ENCODE results near the gene PEPD. TPM values are rescaled to one million over a fixed set of nuclear protein-coding genes. Genes with fewer than 3 reads are reported as not detected.

PEPD gene
- total RNA-seq, 4 donors from 2014 or later = 40.1 to 61.4 (median 53.4) TPM

DNA sequence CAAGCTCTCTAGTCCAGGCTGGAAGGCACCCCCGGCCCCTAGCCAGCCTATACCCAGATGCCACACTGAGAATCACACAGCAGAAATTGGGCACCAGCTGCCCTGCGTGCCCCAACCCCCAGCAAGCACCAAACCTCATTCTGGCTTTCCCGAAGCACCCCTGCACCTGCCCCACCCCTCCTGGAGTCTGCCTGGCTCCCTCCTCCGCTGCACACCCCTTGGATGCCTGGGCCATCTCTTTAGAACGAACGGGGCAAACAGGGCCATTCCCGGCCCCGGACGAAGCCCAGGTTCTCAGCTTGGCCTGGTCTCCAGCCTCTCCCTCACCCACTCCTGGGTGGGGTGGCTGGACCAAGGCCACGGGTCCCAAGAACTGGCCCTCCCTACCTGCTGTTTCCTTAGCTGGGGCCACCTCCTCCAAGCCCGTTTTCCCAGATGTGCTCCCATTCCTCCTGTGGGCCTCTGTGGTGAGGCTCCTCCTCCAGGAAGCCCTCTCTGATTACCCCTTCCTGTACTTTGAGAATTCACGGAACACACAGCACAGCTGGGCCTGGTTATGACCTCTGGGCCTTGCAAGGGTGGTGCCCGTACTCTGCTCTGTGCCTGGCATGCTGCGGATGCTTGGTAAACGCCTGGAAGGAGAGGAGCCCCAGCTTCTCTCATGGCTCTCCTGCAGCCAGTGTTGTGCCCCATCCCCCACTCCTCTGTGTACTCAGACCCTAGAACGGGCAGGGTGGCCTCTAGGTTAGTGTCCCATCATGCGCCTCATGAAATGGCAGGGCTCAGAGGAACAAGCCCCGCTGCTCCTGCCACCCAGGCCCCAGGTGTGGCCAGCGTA, 126.6 kb downstream of the PEPD start:
- 54 to 71% methylated on average over 10 to 15 of the region's 19 CpGs for WGBS, 2 donors
- Histone ChIP-seq H3K9me3 (no peaks in the 10 kb centered on the region), H3K4me3 (no peak overlapping the region), H3K4me1 (peaks cover 19 to 72% (median 54%) of the 10 kb centered on the region in 3 donors), H3K27ac (peak overlapping the region in 2 of 4 donors; percentile 42 to 59), H3K36me3 (peaks cover 0 to 12% (median 0%) of the 10 kb centered on the region in 3 donors), H3K27me3 (no peaks in the 10 kb centered on the region)
- no peak for DNase-seq
- intact Hi-C loops (cut with DNase I) = no loop called here
- TF ChIP-seq POLR2A (IDR thresholded peaks at IDR 0.05) = no peak
- TF ChIP-seq, protein P1, sequence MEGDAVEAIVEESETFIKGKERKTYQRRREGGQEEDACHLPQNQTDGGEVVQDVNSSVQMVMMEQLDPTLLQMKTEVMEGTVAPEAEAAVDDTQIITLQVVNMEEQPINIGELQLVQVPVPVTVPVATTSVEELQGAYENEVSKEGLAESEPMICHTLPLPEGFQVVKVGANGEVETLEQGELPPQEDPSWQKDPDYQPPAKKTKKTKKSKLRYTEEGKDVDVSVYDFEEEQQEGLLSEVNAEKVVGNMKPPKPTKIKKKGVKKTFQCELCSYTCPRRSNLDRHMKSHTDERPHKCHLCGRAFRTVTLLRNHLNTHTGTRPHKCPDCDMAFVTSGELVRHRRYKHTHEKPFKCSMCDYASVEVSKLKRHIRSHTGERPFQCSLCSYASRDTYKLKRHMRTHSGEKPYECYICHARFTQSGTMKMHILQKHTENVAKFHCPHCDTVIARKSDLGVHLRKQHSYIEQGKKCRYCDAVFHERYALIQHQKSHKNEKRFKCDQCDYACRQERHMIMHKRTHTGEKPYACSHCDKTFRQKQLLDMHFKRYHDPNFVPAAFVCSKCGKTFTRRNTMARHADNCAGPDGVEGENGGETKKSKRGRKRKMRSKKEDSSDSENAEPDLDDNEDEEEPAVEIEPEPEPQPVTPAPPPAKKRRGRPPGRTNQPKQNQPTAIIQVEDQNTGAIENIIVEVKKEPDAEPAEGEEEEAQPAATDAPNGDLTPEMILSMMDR (IDR thresholded peaks at IDR 0.05) = no peak

DNA sequence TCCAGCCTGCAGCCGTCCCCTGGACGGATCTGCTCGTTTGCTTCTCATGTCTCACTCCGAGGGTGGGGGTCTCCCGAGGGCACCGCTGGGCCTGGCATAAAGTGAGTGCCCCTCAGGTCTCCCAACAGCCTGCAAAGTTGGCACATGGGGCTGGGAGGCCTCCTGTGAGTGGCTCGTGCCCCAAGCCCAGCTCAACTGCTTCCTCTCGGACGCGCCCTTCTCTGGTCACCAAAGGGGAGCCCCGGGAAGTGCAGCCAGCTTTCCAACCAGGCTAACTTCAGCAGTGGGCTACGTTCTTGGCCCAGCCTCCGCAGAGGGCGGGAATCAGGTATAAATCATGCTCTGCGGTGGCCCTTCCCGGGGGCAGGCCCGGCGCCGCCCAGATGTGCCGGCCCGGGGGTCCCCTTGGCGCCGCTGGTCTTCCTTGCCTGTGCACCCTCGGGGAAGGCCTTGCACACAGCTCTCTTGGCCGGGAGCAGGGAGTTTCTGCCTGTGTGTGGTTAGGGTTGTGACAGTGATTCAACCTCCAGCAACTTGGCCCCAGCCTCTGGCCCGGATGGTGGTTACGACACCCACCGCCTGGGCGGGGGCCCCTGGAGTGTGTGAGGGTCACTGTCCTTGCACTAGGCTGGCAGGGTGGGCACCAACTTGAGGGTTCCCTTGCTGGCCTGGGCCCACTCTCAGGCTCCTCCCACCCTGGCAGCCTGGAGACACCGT, 127.4 kb downstream of the PEPD start:
- H3K27ac ChIP-seq = peak overlapping the region in 2 of 4 donors; percentile 42 to 59
- no peaks in the 10 kb centered on the region for H3K27me3 ChIP-seq
- no peak for DNase-seq
- no peaks in the 10 kb centered on the region for H3K9me3 ChIP-seq
- TF ChIP-seq POLR2A (IDR thresholded peaks at IDR 0.05) = no peak
- TF ChIP-seq, protein P1 (IDR thresholded peaks at IDR 0.05) = no peak
- intact Hi-C loops (cut with DNase I) = no loop called here
- no peak overlapping the region for H3K4me3 ChIP-seq
- peaks cover 0 to 4% (median 0%) of the 10 kb centered on the region in 3 donors for H3K36me3 ChIP-seq
- WGBS, 2 donors = 52 to 100% methylated on average over 1 to 4 of the region's 30 CpGs
- H3K4me1 ChIP-seq = peaks cover 27 to 80% (median 62%) of the 10 kb centered on the region in 3 donors

DNA sequence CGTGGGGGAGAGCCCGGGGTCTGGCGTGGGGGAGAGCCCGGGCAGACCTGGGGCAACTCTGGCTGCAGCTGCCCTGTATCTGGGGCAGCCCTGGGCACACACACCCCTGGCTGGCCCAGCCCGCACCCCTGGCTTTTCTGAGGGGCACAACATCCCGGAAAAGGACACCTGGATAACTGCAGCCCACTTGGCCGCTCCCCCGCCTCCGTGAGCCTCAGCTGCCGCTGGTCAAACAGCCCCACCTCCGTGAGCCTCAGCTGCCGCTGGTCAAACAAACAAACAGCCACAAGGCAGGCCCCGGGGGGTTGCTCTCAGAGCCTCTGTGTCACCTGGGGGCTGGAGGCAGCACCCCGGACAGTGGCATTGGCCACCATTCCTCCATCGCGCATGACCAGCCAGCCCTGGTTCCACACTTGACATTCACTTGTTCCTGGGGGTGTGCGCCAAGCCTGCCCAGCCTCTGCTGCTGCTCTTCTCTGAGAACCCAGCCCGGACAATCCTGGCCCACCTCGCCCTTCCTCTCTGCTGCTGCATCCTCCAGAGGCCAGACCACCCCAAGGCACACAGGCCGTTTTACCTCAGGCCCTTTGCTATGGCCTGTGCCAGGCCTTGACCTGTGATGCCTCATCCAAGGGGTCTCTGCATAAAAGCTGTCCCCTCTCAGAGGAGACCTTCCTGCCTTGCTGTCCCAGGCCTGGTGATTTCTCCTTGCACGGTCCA, 128.1 kb downstream of the PEPD start:
- DNase-seq = no peak
- intact Hi-C loops (cut with DNase I) = no loop called here
- Histone ChIP-seq H3K27me3 (no peaks in the 10 kb centered on the region), H3K9me3 (no peaks in the 10 kb centered on the region), H3K36me3 (no peaks in the 10 kb centered on the region), H3K4me3 (no peak overlapping the region), H3K27ac (peak overlapping the region in 2 of 4 donors; percentile 42 to 59), H3K4me1 (peaks cover 34 to 87% (median 69%) of the 10 kb centered on the region in 3 donors)
- TF ChIP-seq POLR2A (IDR thresholded peaks at IDR 0.05) = no peak
- TF ChIP-seq, protein P1 (IDR thresholded peaks at IDR 0.05) = no peak
- 77 to 79% methylated on average over 5 to 7 of the region's 21 CpGs for WGBS, 2 donors

DNA sequence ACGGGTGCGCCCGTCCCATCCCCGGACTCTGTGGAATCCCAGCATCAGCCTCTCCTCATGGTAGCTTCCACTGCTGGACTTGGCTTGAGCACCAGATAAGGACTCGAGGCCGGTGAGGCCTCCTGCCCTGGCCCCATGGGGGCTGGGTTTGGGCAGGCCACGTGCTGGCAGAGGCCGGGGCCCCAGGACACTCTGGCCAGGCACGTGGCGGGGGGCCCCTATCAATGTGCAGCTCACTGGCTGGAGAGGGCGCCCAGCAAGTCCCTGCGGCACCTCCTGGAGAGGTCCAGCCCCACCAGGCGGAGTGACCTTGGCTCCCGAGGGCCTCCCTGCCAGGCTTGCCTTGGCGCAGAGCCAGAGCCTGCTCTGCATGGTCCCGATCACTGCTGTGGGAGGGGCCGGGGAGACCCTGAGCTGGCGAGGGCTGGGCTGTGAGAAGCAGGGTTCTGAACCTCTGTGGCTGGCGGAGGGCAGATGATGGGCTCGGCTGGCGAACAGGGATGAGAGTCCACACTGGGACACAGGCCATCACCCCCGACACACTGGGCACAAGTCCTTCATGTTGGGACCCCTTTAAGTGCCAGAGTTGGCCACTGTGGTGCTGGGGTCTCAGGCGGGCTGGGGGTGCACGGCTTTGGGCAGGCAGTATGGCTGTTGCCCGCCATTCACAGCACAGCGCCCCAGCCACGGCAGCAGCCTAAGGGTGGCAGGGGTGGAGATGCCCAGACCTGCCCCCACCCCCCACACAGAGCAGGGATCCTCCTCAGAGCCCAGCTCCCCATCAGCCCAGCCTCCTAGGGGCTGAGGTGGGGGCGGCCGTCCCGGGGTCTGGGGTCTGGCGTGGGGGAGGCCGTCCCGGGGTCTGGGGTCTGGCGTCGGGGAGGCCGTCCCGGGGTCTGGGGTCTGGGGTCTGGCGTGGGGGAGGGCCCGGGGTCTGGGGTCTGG, 129.0 kb downstream of the PEPD start:
- no peaks in the 10 kb centered on the region for H3K9me3 ChIP-seq
- 64 to 92% methylated on average over 4 to 5 of the region's 39 CpGs for WGBS, 2 donors
- DNase-seq = no peak

More for the DNA sequence above, 129.0 kb downstream of the PEPD start:
- TF ChIP-seq, protein P1 (IDR thresholded peaks at IDR 0.05) = no peak
- TF ChIP-seq POLR2A (IDR thresholded peaks at IDR 0.05) = no peak
- Histone ChIP-seq H3K4me3 (no peak overlapping the region), H3K27me3 (no peaks in the 10 kb centered on the region), H3K4me1 (peaks cover 37 to 95% (median 72%) of the 10 kb centered on the region in 3 donors), H3K36me3 (peaks cover 0 to 7% (median 0%) of the 10 kb centered on the region in 3 donors), H3K27ac (no peak overlapping the region)
- intact Hi-C loops (cut with DNase I) = no loop called here

Measured in esophagus squamous epithelium (tissue), 5 donors.